GM12873 (cell line): Measurements from ENCODE around the gene STIMATE.

Source experiments
- TF ChIP-seq, protein P1 (sequence below): IDR thresholded peaks from 2 replicates; pipeline ENCODE4 v1.5.1; 2012; ENCODE audit warnings: low read depth, mild to moderate bottlenecking, moderate library complexity, low read length, control low read depth; ENCODE audit not compliant: insufficient read depth; ENCODE audit errors: missing control alignments

The STIMATE gene

DNA sequence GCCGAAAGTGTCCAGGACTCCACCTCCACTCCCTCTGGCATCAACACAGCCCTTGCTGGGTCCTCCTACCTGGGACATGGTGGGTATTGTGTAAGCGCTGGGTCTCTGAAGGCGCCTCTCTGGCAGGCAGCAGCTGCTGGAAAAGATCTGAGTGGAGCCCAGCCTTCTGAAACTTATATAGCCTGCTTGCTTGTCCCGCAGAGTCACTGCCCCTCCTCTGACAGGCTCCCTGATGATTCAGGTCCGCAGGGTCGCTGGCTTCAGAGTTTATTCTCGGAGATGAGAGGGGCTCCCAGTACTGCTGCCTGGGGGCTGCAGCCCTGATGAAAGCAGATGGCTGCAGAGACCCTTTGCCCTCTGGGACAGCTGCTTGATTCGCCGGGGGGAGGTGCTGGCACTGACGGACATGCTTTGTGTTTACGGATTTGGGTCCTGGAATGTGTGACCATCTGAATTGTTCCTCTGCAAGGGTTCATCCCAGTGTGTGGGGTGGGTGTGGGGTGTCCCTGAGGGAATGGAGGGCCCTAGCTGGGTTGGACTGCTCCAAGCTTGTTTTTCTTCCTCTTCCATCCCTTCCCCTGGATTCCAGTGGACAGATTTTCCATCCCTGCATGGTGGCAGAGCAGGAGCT is 62.4 kb downstream of the STIMATE start, which contains the start of gene MUSTN1:
Gene MUSTN1 (minus strand): TSS at position 149 of the 631 bp plus-strand sequence. CDS start 71 bp downstream, at position 78.
- TF ChIP-seq, protein P1, sequence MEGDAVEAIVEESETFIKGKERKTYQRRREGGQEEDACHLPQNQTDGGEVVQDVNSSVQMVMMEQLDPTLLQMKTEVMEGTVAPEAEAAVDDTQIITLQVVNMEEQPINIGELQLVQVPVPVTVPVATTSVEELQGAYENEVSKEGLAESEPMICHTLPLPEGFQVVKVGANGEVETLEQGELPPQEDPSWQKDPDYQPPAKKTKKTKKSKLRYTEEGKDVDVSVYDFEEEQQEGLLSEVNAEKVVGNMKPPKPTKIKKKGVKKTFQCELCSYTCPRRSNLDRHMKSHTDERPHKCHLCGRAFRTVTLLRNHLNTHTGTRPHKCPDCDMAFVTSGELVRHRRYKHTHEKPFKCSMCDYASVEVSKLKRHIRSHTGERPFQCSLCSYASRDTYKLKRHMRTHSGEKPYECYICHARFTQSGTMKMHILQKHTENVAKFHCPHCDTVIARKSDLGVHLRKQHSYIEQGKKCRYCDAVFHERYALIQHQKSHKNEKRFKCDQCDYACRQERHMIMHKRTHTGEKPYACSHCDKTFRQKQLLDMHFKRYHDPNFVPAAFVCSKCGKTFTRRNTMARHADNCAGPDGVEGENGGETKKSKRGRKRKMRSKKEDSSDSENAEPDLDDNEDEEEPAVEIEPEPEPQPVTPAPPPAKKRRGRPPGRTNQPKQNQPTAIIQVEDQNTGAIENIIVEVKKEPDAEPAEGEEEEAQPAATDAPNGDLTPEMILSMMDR, result no peak

- TF ChIP-seq, protein P1, result no peak
Measured at GRCh38 chr3:52833202-52833601, 64.1 kb downstream of the STIMATE start.

DNA sequence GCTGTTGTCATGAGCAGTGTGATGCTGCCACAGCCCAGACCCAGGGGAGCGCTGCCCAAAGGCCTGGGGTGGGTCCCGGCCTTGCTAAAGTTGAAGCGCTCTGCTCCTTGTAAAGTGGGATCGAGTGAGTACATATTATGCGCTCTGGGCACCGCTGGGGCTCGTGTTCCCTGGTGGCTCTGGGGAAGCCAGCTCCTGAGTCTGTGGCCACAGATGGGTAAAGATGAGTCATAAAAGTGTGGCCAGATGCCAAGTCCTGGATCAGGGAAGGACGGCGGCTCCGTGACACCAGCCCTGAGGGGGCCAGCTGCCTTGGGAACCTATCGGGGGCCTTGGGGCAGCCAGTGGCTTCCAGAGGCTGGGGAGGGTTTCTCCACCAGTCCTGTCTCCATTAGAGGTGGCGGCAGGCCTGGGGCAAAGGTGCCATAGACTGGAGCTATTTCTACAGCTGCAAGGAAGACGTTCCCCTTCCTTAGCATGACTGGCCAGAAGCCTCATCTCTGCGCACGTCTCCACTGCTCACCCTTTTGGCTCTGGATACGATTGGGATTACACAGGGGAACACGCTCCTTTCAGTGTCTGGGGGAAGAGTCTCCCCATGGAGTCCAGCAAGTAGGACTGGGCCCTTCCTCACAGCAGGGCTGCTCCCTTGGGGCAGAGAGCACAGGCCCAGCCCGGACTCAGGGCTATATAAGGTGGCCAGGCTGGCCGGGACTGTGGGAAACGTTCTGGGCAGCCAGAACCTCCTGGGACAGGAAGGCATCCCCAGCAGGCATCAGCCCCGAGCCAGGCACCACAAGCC is 65.6 kb downstream of the STIMATE start:
- TF ChIP-seq, protein P1, result no peak

- TF ChIP-seq, protein P1, result no peak
Measured at GRCh38 chr3:52830535-52831258, 66.7 kb downstream of the STIMATE start, which contains the start of gene ITIH4. TSS of gene ITIH4 (minus strand) at chr3:52830672. CDS start at chr3:52830642, 30 bp downstream.

DNA sequence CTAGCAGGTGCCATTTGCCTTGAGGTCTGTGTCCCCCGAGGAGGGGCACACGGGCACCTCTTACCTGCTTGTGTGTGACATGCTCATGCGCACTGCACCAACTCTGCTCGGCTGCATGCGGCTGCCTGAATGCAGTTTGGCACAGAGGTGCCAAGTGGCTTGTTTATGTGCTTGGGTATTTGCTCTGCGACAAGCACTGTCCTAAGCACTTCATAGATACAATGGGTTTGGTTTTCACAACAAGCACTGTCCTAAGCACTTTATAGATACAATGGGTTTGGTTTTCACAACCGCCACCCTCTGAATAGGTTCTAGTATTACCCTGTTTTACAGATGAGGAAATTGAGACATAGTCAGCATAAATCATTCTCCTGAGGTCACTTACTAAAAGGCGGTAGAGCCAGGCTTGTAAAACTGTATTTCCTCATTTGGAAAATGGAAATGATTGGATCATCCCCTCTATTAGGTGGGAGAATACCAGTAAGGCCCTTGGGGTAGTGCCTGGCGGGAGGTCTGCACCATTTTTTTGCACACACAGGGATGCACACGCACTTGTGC is 67.4 kb downstream of the STIMATE start:
- TF ChIP-seq, protein P1, result no peak

DNA sequence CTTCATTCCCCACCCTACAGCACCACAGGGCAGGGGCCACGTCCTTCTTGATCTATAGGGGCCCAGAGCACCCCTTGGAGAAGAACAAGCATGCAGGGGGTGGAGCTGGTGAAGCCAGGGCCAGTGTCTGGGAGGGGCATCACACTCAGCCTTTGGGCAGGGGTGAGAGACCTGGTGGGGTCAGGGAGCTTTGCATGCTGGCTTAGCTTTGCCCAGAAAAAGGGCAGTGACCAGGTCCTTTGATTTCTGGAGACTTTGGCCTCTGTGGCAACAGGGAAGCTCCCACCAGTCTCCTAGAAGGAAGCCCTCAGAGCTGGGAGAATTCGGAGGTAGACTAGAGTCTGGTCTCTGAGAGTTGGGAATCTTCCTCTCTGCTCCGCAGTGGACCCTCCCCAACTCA is 67.9 kb downstream of the STIMATE start:
- TF ChIP-seq, protein P1, result no peak

- TF ChIP-seq, protein P1, result no peak
Measured at GRCh38 chr3:52827866-52828376, 69.4 kb downstream of the STIMATE start.
